Trophoblast cell (in vitro differentiated cells and primary cell): ENCODE measurements around the gene APP.
A peak's percentile ranks its signal among the peaks of the same experiment; 100 is the strongest.

ENCODE experiments used
- DNase-seq, 2 donors: peaks; one replicate each; pipeline ENCODE4 v3.0.0-alpha.2; 2016
- H2AFZ ChIP-seq: 2 replicates; pipeline ENCODE4 v1.6.1; 2013; ENCODE audit warnings: low read length, moderate library complexity, mild to moderate bottlenecking; ENCODE audit not compliant: insufficient read depth, poor library complexity
- H2AK5ac ChIP-seq: 2 replicates; pipeline ENCODE4 v1.6.1; 2013; ENCODE audit warnings: mild to moderate bottlenecking, low read length
- H2BK120ac ChIP-seq: 2 replicates; pipeline ENCODE4 v1.6.1; 2013; ENCODE audit warnings: low read length, mild to moderate bottlenecking, moderate library complexity; ENCODE audit not compliant: insufficient read depth, poor library complexity
- H2BK12ac ChIP-seq: 2 replicates; pipeline ENCODE4 v1.6.1; 2013; ENCODE audit warnings: mild to moderate bottlenecking, low read length, moderate library complexity
- H2BK5ac ChIP-seq: 2 replicates; pipeline ENCODE4 v1.6.1; 2013; ENCODE audit warnings: low read length, low read depth, moderate library complexity, mild to moderate bottlenecking; ENCODE audit not compliant: poor library complexity
- H3K14ac ChIP-seq: 2 replicates; pipeline ENCODE4 v1.6.1; 2013; ENCODE audit warnings: mild to moderate bottlenecking, low read length
- H3K18ac ChIP-seq: 2 replicates; pipeline ENCODE4 v1.6.1; 2013; ENCODE audit warnings: mild to moderate bottlenecking, low read length
- H3K23ac ChIP-seq: 2 replicates; pipeline ENCODE4 v1.6.1; 2013; ENCODE audit warnings: low read length
- H3K27ac ChIP-seq: 2 replicates; pipeline ENCODE4 v1.5.1; 2013; ENCODE audit warnings: low read depth, mild to moderate bottlenecking, inconsistent platforms, low read length, moderate library complexity
- H3K27me3 ChIP-seq: 2 replicates; pipeline ENCODE4 v1.6.1; 2013; ENCODE audit warnings: inconsistent platforms, mild to moderate bottlenecking, low read length, moderate library complexity; ENCODE audit not compliant: insufficient read depth
- H3K36me3 ChIP-seq, 2 experiments: 1 replicate in 1 of 2; 2 replicates in 1 of 2; pipeline ENCODE4 v1.6.1; 2013; ENCODE audit warnings: low read length in 2 of 2, mild to moderate bottlenecking in 2 of 2, moderate library complexity in 1 of 2; ENCODE audit not compliant: insufficient read depth in 2 of 2, control insufficient read depth in 1 of 2
- H3K4ac ChIP-seq: 2 replicates; pipeline ENCODE4 v1.6.1; 2013; ENCODE audit warnings: low read depth, mild to moderate bottlenecking, low read length, moderate library complexity
- H3K4me1 ChIP-seq, 2 experiments: 1 replicate in 1 of 2; 2 replicates in 1 of 2; pipeline ENCODE4 v1.6.1; 2013; ENCODE audit warnings: low read length in 2 of 2, mild to moderate bottlenecking in 2 of 2, moderate library complexity in 1 of 2; ENCODE audit not compliant: insufficient read depth in 2 of 2, control insufficient read depth in 1 of 2
- H3K4me2 ChIP-seq: 2 replicates; pipeline ENCODE4 v1.6.1; 2013; ENCODE audit warnings: inconsistent platforms, mild to moderate bottlenecking, low read length, moderate library complexity
- H3K4me3 ChIP-seq: 2 replicates; pipeline ENCODE4 v1.5.1; 2013; ENCODE audit warnings: mild to moderate bottlenecking, low read depth, low read length, inconsistent platforms
- H3K79me1 ChIP-seq: one replicate; pipeline ENCODE4 v1.6.1; 2013; ENCODE audit warnings: low read length
- H3K79me2 ChIP-seq: 2 replicates; pipeline ENCODE4 v1.6.1; 2013; ENCODE audit warnings: low read length, mild to moderate bottlenecking; ENCODE audit not compliant: control insufficient read depth, insufficient read depth, poor library complexity
- H3K9ac ChIP-seq: 2 replicates; pipeline ENCODE4 v1.6.1; 2013; ENCODE audit warnings: mild to moderate bottlenecking, low read length
- H3K9me3 ChIP-seq: 2 replicates; pipeline ENCODE4 v1.6.1; 2013; ENCODE audit warnings: low read depth, mild to moderate bottlenecking, control low read depth, inconsistent platforms, low read length; ENCODE audit not compliant: insufficient read depth
- H4K12ac ChIP-seq: 2 replicates; pipeline ENCODE4 v1.6.1; 2013; ENCODE audit warnings: low read depth, mild to moderate bottlenecking, low read length, moderate library complexity
- H4K8ac ChIP-seq: 2 replicates; pipeline ENCODE4 v1.6.1; 2013; ENCODE audit warnings: low read depth, mild to moderate bottlenecking, low read length, moderate library complexity
- H4K91ac ChIP-seq: one replicate; pipeline ENCODE4 v1.6.1; 2013; ENCODE audit warnings: low read depth, mild to moderate bottlenecking, low read length, moderate library complexity
- WGBS: extraction: QIAGEN DNeasy Blood & Tissue Kit; methylation state at CpG from one replicate; pipeline ENCODE4 v1.1.7; 2013; ENCODE audit warnings: missing lambda C conversion rate; ENCODE audit not compliant: insufficient read length, insufficient coverage; ENCODE audit errors: extremely low coverage; 5-methylcytosine and 5-hydroxymethylcytosine counted together

Gene APP

DNA sequence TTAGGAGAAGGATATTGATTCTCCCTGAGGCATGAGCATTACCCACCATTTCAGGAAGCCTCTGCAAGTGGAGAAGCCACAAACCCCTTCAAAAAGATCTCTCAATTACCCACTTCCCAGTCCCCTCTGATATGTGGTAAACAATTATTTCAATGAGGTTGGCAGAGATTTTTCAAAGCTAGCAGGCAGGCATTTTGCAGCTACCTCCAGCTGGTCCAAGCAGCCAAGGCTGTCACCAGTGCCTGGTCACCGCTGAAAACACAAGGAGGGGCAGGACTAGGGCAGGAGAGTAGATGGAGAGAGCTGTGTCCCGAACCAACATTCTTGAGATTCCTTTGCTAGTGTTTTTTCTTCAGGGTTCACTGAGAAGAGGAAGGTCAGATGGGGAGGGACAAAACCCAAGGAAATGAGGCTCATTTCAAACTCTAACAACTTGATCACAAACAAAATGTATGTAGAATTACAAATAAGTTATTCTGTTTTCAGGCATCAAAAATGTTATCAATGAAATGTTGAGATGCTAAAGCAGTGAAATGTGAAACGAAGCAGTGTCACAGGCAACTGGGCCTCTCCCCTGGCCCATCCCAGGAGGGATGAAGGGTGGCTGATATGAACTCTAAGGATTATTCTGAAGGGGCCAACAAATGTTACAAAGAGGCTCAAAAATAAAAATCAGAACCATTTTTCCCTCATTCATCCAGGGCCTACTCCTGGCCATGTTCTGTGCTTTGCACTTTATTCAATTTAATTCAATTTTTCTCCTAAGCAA is 22.3 kb downstream of the APP start:
- H2BK120ac ChIP-seq = no peak overlapping the region
- DNase-seq = no peak
- WGBS = no CpG with 5 or more reads among the region's 3 CpGs

DNA sequence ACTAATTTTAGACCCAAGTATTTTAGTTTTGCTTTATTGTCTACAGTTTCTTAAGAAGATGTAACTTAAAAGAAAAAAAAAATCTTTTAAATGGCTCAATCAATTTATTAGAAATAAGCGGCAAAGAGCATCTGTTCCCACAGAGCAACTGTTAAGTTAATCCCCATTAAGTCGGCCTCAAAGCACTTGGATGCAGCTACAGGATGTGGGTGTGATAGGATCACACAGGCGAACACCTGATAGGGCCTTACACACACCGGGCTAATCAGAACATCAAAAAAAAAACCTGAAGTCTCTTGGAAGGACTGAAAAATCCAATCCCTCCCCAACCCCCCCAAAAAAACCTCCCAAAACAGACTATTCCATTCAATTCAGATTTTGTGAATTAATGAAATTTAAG is 23.0 kb downstream of the APP start:
- no peak overlapping the region for H2AK5ac ChIP-seq
- H3K4me2 ChIP-seq = no peak overlapping the region
- no peak overlapping the region for H4K8ac ChIP-seq
- H2BK5ac ChIP-seq = no peak overlapping the region
- no CpG with 5 or more reads among the region's 4 CpGs for WGBS
- peaks cover 3% of the 10 kb centered on the region for H3K79me1 ChIP-seq
- no peak overlapping the region for H4K12ac ChIP-seq
- no peak overlapping the region for H4K91ac ChIP-seq
- no peaks in the 10 kb centered on the region for H3K27me3 ChIP-seq
- H3K36me3 ChIP-seq = peaks cover 1 to 2% of the 10 kb centered on the region in 2 experiments
- peaks cover 6 to 15% of the 10 kb centered on the region in 2 experiments for H3K4me1 ChIP-seq
- no peak overlapping the region for H3K18ac ChIP-seq
- no peak overlapping the region for H3K14ac ChIP-seq
- H2BK120ac ChIP-seq = no peak overlapping the region
- H3K79me2 ChIP-seq = no peaks in the 10 kb centered on the region
- H2AFZ ChIP-seq = no peak overlapping the region
- DNase-seq = no peak
- H3K23ac ChIP-seq = no peak overlapping the region
- H2BK12ac ChIP-seq = no peak overlapping the region
- no peak overlapping the region for H3K27ac ChIP-seq
- H3K4me3 ChIP-seq = no peak overlapping the region
- no peaks in the 10 kb centered on the region for H3K9me3 ChIP-seq
- H3K9ac ChIP-seq = no peak overlapping the region
- peak overlapping the region; percentile 27 for H3K4ac ChIP-seq

More for the DNA sequence above, 22.3 kb downstream of the APP start:
- Histone ChIP-seq H2BK12ac (no peak overlapping the region), H3K4me3 (no peak overlapping the region), H3K9me3 (no peaks in the 10 kb centered on the region), H2AK5ac (no peak overlapping the region), H3K4me1 (peaks cover 6 to 15% of the 10 kb centered on the region in 2 experiments), H2BK5ac (no peak overlapping the region), H3K27me3 (no peaks in the 10 kb centered on the region), H3K79me2 (no peaks in the 10 kb centered on the region), H3K18ac (no peak overlapping the region), H3K4ac (no peak overlapping the region), H3K79me1 (peaks cover 3% of the 10 kb centered on the region), H2AFZ (no peak overlapping the region), H3K14ac (no peak overlapping the region), H4K8ac (no peak overlapping the region), H3K27ac (peak overlapping the region; percentile 65), H3K36me3 (peaks cover 1 to 2% of the 10 kb centered on the region in 2 experiments), H3K23ac (no peak overlapping the region), H3K9ac (no peak overlapping the region), H4K91ac (no peak overlapping the region), H4K12ac (no peak overlapping the region), H3K4me2 (peak overlapping the region; percentile 5)

DNA sequence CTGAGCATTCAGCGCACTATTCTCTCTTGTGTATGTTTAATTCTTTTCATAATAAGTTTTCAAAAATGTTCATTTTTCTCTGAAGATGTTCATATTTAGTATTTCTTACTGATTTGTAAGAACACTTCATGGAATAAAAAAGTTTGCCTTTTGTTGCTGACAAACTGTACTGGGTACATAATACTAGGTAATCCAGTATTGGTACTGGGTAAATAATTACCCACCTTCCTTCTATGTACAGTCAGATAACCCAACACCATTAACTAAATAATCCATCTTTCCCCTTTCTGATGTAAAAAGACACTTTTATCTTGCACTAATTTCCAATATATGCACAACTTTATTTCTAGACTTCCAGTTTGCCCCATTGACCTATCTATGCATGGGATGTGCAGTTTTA is 23.9 kb downstream of the APP start:
- H3K4me3 ChIP-seq = no peak overlapping the region
- H2BK120ac ChIP-seq = no peak overlapping the region
- no peak overlapping the region for H2AK5ac ChIP-seq

DNA sequence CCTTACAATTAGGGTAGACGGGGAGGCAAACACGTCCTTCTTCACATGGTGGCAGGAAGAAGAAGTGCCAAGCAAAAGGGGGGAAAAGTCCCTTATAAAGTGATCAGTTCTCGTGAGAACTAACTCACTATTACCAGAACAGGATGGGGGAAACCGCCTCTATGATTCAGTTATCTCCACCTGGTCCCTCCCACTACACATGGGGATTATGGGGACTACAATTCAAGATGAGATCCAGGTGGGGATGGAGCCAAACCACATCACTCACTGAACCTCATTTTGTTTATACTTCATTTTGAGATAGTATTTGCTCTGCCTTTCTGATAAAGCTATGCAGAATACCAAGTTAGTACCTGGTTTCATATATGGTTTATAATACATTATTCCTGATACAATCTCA is 26.5 kb downstream of the APP start:
- H3K27me3 ChIP-seq = no peaks in the 10 kb centered on the region
- no peak overlapping the region for H3K9ac ChIP-seq
- WGBS = no CpG with 5 or more reads among the region's 4 CpGs
- peak overlapping the region; percentile 59 for H3K4ac ChIP-seq
- H3K27ac ChIP-seq = no peak overlapping the region
- H2AFZ ChIP-seq = no peak overlapping the region
- H4K8ac ChIP-seq = no peak overlapping the region
- no peak overlapping the region for H3K18ac ChIP-seq
- no peak overlapping the region for H3K23ac ChIP-seq
- no peak overlapping the region for H2BK5ac ChIP-seq
- H3K4me2 ChIP-seq = no peak overlapping the region
- no peak overlapping the region for H2BK12ac ChIP-seq
- no peak for DNase-seq
- peaks cover 5% of the 10 kb centered on the region for H3K79me2 ChIP-seq
- H3K4me1 ChIP-seq = peaks cover 6 to 9% of the 10 kb centered on the region in 2 experiments
- H3K14ac ChIP-seq = no peak overlapping the region
- peaks cover 3% of the 10 kb centered on the region for H3K79me1 ChIP-seq
- H4K12ac ChIP-seq = no peak overlapping the region
- no peak overlapping the region for H2BK120ac ChIP-seq
- H2AK5ac ChIP-seq = no peak overlapping the region
- no peaks in the 10 kb centered on the region for H3K9me3 ChIP-seq
- H3K36me3 ChIP-seq = peaks cover 3 to 6% of the 10 kb centered on the region in 2 experiments
- H4K91ac ChIP-seq = no peak overlapping the region
- H3K4me3 ChIP-seq = no peak overlapping the region

More for the DNA sequence above, 23.9 kb downstream of the APP start:
- Histone ChIP-seq H3K4me1 (peaks cover 6 to 15% of the 10 kb centered on the region in 2 experiments), H3K14ac (no peak overlapping the region), H3K4me2 (no peak overlapping the region), H3K18ac (no peak overlapping the region), H3K9ac (no peak overlapping the region), H3K9me3 (no peaks in the 10 kb centered on the region), H2AFZ (no peak overlapping the region), H3K36me3 (peaks cover 3 to 6% of the 10 kb centered on the region in 2 experiments), H3K79me2 (peaks cover 2% of the 10 kb centered on the region), H4K8ac (no peak overlapping the region), H2BK12ac (no peak overlapping the region), H3K4ac (no peak overlapping the region), H3K23ac (no peak overlapping the region), H3K79me1 (peaks cover 3% of the 10 kb centered on the region), H4K91ac (no peak overlapping the region), H4K12ac (no peak overlapping the region), H3K27me3 (no peaks in the 10 kb centered on the region), H2BK5ac (no peak overlapping the region), H3K27ac (no peak overlapping the region)
- no CpG with 5 or more reads among the region's 1 CpG for WGBS
- DNase-seq = no peak
